Uterus (tissue), 2 donors: ENCODE data around the gene SMURF1.

Experiments used
- POLR2A ChIP-seq, 2 donors: fragments of 450-650 bp; IDR thresholded peaks; one replicate each; pipeline ENCODE4 v1.6.1; 2016; ENCODE audit warnings: antibody characterized with exemption in 2 of 2, mild to moderate bottlenecking in 1 of 2, moderate library complexity in 1 of 2
- TF ChIP-seq, protein P1 (sequence below), 4 experiments: fragments of 200-600 bp in 2 of 4; fragments of 450-650 bp in 2 of 4; sonication (generic) in 2 of 4; IDR thresholded peaks; one replicate each; pipeline ENCODE4 v1.5.1; 2016 to 2019; ENCODE audit warnings: antibody characterized with exemption in 4 of 4, mild to moderate bottlenecking in 2 of 4, moderate library complexity in 1 of 4

GRCh38 chr7:99127636-99128035, 16.3 kb downstream of the SMURF1 start:
- TF ChIP-seq, protein P1, sequence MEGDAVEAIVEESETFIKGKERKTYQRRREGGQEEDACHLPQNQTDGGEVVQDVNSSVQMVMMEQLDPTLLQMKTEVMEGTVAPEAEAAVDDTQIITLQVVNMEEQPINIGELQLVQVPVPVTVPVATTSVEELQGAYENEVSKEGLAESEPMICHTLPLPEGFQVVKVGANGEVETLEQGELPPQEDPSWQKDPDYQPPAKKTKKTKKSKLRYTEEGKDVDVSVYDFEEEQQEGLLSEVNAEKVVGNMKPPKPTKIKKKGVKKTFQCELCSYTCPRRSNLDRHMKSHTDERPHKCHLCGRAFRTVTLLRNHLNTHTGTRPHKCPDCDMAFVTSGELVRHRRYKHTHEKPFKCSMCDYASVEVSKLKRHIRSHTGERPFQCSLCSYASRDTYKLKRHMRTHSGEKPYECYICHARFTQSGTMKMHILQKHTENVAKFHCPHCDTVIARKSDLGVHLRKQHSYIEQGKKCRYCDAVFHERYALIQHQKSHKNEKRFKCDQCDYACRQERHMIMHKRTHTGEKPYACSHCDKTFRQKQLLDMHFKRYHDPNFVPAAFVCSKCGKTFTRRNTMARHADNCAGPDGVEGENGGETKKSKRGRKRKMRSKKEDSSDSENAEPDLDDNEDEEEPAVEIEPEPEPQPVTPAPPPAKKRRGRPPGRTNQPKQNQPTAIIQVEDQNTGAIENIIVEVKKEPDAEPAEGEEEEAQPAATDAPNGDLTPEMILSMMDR (IDR thresholded peaks at IDR 0.05) = no peak
- no peak for TF ChIP-seq POLR2A (IDR thresholded peaks at IDR 0.05)
